Neural progenitor cell (in vitro differentiated cells): Measurements from ENCODE around the gene PRAF2. TPM values are rescaled to one million over a fixed set of nuclear protein-coding genes. Genes with fewer than 3 reads are reported as not detected.

Experiments
- DNase-seq: peaks from one replicate; pipeline ENCODE4 v3.0.0-alpha.2; 2016; ENCODE audit warnings: low spot score
- H2AFZ ChIP-seq: fragments of 200-600 bp; sonication (generic); replicated peaks from 2 replicates; pipeline ENCODE4 v1.6.1; 2016; ENCODE audit warnings: antibody characterized with exemption
- H3F3A ChIP-seq: fragments of 200-600 bp; sonication (generic); 2 replicates; pipeline ENCODE4 v1.6.1; 2016; ENCODE audit warnings: antibody characterized with exemption, low read depth
- H3K27ac ChIP-seq: fragments of 200-600 bp; sonication (generic); 2 replicates; pipeline ENCODE4 v1.5.1; 2016; ENCODE audit warnings: mild to moderate bottlenecking
- H3K27me3 ChIP-seq: fragments of 200-600 bp; sonication (generic); 2 replicates; pipeline ENCODE4 v1.6.1; 2016; ENCODE audit warnings: mild to moderate bottlenecking, moderate library complexity
- H3K36me3 ChIP-seq: fragments of 200-600 bp; sonication (generic); 2 replicates; pipeline ENCODE4 v1.5.1; 2016
- H3K4me1 ChIP-seq: fragments of 200-600 bp; sonication (generic); 2 replicates; pipeline ENCODE4 v1.6.1; 2016; ENCODE audit warnings: mixed run types
- H3K4me2 ChIP-seq: fragments of 200-600 bp; sonication (generic); 2 replicates; pipeline ENCODE4 v1.6.1; 2016
- H3K4me3 ChIP-seq: fragments of 200-600 bp; sonication (generic); 2 replicates; pipeline ENCODE4 v1.5.1; 2016
- H3K79me2 ChIP-seq: fragments of 200-600 bp; sonication (generic); 2 replicates; pipeline ENCODE4 v1.6.1; 2016; ENCODE audit warnings: low read depth
- H3K9ac ChIP-seq: fragments of 200-600 bp; sonication (generic); 2 replicates; pipeline ENCODE4 v1.6.1; 2016
- H3K9me3 ChIP-seq: fragments of 200-600 bp; sonication (generic); 2 replicates; pipeline ENCODE4 v1.5.1; 2016; ENCODE audit warnings: low read depth
- H4K20me1 ChIP-seq: fragments of 200-600 bp; sonication (generic); 2 replicates; pipeline ENCODE4 v1.6.1; 2016; ENCODE audit warnings: low read depth
- H3K27ac Mint-ChIP-seq: 3 replicates; pipeline ENCODE4 v1.8.0; 2021; ENCODE audit warnings: mixed read lengths
- H3K27me3 Mint-ChIP-seq: 2 replicates; pipeline ENCODE4 v1.8.0; 2022; ENCODE audit warnings: low read depth, mild to moderate bottlenecking, inconsistent platforms, moderate library complexity, mixed read lengths; ENCODE audit not compliant: insufficient read depth
- H3K36me3 Mint-ChIP-seq: 3 replicates; pipeline ENCODE4 v1.8.0; 2021; ENCODE audit warnings: mixed read lengths
- H3K4me1 Mint-ChIP-seq: 3 replicates; pipeline ENCODE4 v1.8.0; 2021; ENCODE audit warnings: mixed read lengths
- H3K4me3 Mint-ChIP-seq: 3 replicates; pipeline ENCODE4 v1.8.0; 2021; ENCODE audit warnings: mild to moderate bottlenecking, moderate library complexity, mixed read lengths
- H3K9me3 Mint-ChIP-seq: 3 replicates; pipeline ENCODE4 v1.8.0; 2020; ENCODE audit warnings: mixed read lengths
- EZH2 ChIP-seq: fragments of 200-600 bp; sonication (generic); IDR thresholded peaks from 2 replicates; pipeline ENCODE4 v1.6.1; 2017; ENCODE audit warnings: antibody characterized with exemption, mild to moderate bottlenecking, moderate library complexity
- EZH2phosphoT487 ChIP-seq: fragments of 200-600 bp; sonication (generic); IDR thresholded peaks from 2 replicates; pipeline ENCODE4 v1.6.1; 2017; ENCODE audit warnings: antibody characterized with exemption
- total RNA-seq: library from RNA; depleted of rRNA; stranded (reverse); fragments of >200 nt; gene quantifications from 2 replicates; pipeline ENCODE4 v1.2.3, GENCODE V29; 2015; ENCODE audit warnings: low replicate concordance
- TF ChIP-seq, protein P1 (sequence below): fragments of 200-600 bp; sonication (generic); IDR thresholded peaks from 2 replicates; pipeline ENCODE4 v1.5.1; 2017; ENCODE audit warnings: antibody characterized with exemption, mild to moderate bottlenecking

PRAF2 gene
- total RNA-seq, 1 donor from 2014 or later: 0.30 TPM

DNA sequence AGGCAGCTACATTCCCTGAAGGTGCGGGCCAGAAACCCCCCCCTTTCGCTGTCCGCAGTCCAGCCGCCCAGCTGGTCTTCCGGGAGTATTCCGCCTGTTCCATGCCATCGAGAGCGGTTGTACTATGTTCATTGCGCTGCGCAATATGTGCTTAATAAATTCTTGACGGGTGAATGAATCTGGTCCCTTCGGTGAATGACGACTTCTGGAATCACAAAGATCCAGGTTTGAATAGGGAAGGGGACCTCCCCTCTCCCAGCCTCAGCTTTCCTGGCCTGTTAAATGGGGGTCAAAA, 29.9 kb downstream of the PRAF2 start:
- Histone ChIP-seq H3K36me3 (no peaks in the 10 kb centered on the region), H3K9ac (no peak overlapping the region), H3K9me3 (no peaks in the 10 kb centered on the region), H3K27ac (no peak overlapping the region), H3K4me1 (peaks cover 3% of the 10 kb centered on the region), H4K20me1 (peaks cover 5% of the 10 kb centered on the region), H3K4me3 (peak overlapping the region; percentile 34), H2AFZ (no peak overlapping the region), H3K27me3 (no peaks in the 10 kb centered on the region), H3F3A (peaks cover 18% of the 10 kb centered on the region), H3K4me2 (peak overlapping the region; percentile 63), H3K79me2 (peaks cover 31% of the 10 kb centered on the region)
- DNase-seq: no peak
- H3K9me3 Mint-ChIP-seq: peaks cover 29% of the 10 kb centered on the region
- H3K4me3 Mint-ChIP-seq: peak overlapping the region; percentile 94
- H3K27ac Mint-ChIP-seq: peak overlapping the region; percentile 81
- H3K27me3 Mint-ChIP-seq: peaks cover 10% of the 10 kb centered on the region
- no peaks in the 10 kb centered on the region for H3K36me3 Mint-ChIP-seq
- H3K4me1 Mint-ChIP-seq: peaks cover 40% of the 10 kb centered on the region
- no peak for TF ChIP-seq EZH2
- TF ChIP-seq, protein P1, sequence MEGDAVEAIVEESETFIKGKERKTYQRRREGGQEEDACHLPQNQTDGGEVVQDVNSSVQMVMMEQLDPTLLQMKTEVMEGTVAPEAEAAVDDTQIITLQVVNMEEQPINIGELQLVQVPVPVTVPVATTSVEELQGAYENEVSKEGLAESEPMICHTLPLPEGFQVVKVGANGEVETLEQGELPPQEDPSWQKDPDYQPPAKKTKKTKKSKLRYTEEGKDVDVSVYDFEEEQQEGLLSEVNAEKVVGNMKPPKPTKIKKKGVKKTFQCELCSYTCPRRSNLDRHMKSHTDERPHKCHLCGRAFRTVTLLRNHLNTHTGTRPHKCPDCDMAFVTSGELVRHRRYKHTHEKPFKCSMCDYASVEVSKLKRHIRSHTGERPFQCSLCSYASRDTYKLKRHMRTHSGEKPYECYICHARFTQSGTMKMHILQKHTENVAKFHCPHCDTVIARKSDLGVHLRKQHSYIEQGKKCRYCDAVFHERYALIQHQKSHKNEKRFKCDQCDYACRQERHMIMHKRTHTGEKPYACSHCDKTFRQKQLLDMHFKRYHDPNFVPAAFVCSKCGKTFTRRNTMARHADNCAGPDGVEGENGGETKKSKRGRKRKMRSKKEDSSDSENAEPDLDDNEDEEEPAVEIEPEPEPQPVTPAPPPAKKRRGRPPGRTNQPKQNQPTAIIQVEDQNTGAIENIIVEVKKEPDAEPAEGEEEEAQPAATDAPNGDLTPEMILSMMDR: no peak
- no peak for TF ChIP-seq EZH2phosphoT487

DNA sequence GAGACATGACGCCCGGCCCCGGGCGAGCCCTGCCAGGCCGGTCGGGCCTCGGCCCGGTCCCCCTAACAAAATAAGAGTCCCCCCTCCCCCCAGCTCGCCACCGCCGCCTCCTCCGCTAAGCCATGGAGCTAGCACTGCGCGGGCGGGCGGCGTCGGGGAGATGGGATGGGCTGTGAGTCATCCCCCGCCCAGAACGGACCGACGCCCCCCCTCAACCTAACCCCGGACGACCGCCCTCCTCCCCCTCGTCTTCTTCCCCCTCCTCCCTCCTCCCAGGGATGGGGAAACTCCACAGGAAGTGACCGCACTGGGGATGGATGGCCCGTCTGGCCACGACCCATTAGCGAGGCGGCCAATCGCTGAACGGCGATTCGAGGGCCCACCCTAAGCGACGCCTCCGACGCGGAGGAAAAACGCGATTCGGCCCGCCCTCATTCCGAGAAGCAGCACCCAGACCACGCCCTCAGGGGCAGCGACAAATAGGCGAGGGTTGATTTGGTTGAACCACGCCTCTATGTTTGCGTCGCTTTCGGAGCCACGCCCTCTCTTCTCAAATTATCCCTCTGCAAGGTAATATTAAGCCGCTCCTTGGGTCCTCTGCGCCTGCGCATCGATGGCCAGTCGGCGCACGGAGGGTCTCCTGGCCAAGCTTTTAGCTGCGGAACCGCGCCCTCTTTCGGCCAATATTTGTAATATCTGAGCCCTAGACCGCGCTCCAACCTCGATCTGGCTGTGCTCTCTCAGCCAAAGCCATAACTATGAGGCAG, 30.4 kb downstream of the PRAF2 start, which contains the start of gene TFE3:
Gene TFE3, minus strand, starts transcription at position 138 of the 767 bp plus-strand sequence. Its CDS starts 131 bp downstream, at position 7.
- Histone ChIP-seq H3K36me3 (no peaks in the 10 kb centered on the region), H4K20me1 (peaks cover 5% of the 10 kb centered on the region), H3K9ac (peak within 1 kb of the TSS; percentile 58), H3K9me3 (no peaks in the 10 kb centered on the region), H3K27ac (peak within 1 kb of the TSS; percentile 56), H3K79me2 (peaks cover 35% of the 10 kb centered on the region), H3K4me1 (peaks cover 3% of the 10 kb centered on the region), H3K4me2 (peak within 1 kb of the TSS; percentile 77), H3K4me3 (peak within 1 kb of the TSS; percentile 78), H2AFZ (no peak within 1 kb of the TSS), H3K27me3 (no peaks in the 10 kb centered on the region), H3F3A (peaks cover 18% of the 10 kb centered on the region)
- H3K27ac Mint-ChIP-seq: peak within 1 kb of the TSS; percentile 93
- H3K4me1 Mint-ChIP-seq: peaks cover 44% of the 10 kb centered on the region
- peaks cover 31% of the 10 kb centered on the region for H3K9me3 Mint-ChIP-seq
- peak; percentile 99 for DNase-seq
- H3K27me3 Mint-ChIP-seq: peaks cover 10% of the 10 kb centered on the region
- H3K4me3 Mint-ChIP-seq: peak within 1 kb of the TSS; percentile 94
- H3K36me3 Mint-ChIP-seq: peaks cover 4% of the 10 kb centered on the region
- TF ChIP-seq EZH2 (no peak), EZH2phosphoT487 (no peak)
- TF ChIP-seq, protein P1: peak; percentile 65

DNA sequence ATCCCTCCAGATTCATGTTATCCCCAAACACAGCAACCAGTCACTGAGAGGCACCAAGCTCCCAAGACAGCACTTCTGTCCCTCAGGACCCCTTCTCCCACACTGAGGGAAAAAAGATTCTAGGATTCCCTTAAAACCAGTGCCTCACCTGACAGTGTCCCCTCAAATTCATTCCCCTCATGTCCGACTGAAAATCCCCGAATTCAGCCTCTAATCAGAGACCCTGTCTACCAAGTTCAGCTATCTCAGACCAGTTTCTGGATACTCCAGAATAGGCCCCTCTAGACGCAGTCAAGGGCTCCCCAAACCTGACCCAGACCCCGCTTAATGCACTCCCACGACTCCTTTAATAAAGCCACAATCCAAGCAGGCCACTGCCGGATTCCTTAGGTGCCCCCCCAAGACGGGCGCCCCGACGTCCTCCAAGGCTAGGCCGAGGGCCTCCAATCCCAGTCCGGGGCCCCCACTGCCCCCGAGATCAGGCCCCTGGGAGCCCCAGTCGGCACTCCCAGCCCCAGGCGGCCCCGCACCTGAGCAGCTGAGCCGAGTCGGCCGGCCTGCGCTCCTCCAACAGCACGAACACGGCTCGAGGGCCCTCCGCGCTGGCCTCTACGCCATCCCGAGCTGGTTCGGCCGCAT, 31.1 kb downstream of the PRAF2 start:
- Histone ChIP-seq H3K79me2 (peaks cover 35% of the 10 kb centered on the region), H3K4me3 (peak overlapping the region; percentile 78), H2AFZ (no peak overlapping the region), H3K27ac (peak overlapping the region; percentile 56), H4K20me1 (peaks cover 5% of the 10 kb centered on the region), H3K9ac (peak overlapping the region; percentile 58), H3K4me2 (peak overlapping the region; percentile 77), H3K27me3 (no peaks in the 10 kb centered on the region), H3F3A (peaks cover 18% of the 10 kb centered on the region), H3K4me1 (peaks cover 3% of the 10 kb centered on the region), H3K36me3 (no peaks in the 10 kb centered on the region), H3K9me3 (no peaks in the 10 kb centered on the region)
- DNase-seq: no peak
- Mint-ChIP-seq H3K27me3 (peaks cover 10% of the 10 kb centered on the region), H3K4me3 (peak overlapping the region; percentile 94), H3K4me1 (peaks cover 45% of the 10 kb centered on the region), H3K9me3 (peaks cover 34% of the 10 kb centered on the region), H3K36me3 (peaks cover 8% of the 10 kb centered on the region), H3K27ac (peak overlapping the region; percentile 93)
- TF ChIP-seq EZH2: no peak
- no peak for TF ChIP-seq EZH2phosphoT487
- TF ChIP-seq, protein P1: no peak
